Heart right ventricle (tissue), 16 donors: Measurements from ENCODE around the gene PHLDB2. TPM values are rescaled to one million over a fixed set of nuclear protein-coding genes. Genes with fewer than 3 reads are reported as not detected.

Experiments
- ATAC-seq, 8 donors: fragments of 200-7000 bp; cut with Tn5 transposase; one replicate each; pipeline ENCODE4 v1.9.1; 2020; ENCODE audit warnings: mild to moderate bottlenecking in 8 of 8, moderate library complexity in 8 of 8, moderate number of reproducible peaks in 1 of 8
- DNase-seq, 2 donors: peaks; one replicate each; pipeline ENCODE4 v3.0.0-alpha.2; 2020
- H3K27ac ChIP-seq, 10 donors: fragments of 200-600 bp; sonication (generic) in 2 of 10; one replicate each; pipeline versions ENCODE4 v1.5.0 to v1.8.0; 2020 to 2022; ENCODE audit warnings: mild to moderate bottlenecking in 3 of 10
- H3K27me3 ChIP-seq, 7 donors: fragments of 200-600 bp; one replicate each; pipeline ENCODE4 v1.8.0; 2021 to 2022; ENCODE audit warnings: mild to moderate bottlenecking in 2 of 7
- H3K36me3 ChIP-seq, 9 donors: fragments of 200-600 bp; sonication (generic) in 1 of 9; one replicate each; pipeline versions ENCODE4 v1.5.0 to v1.8.0; 2020 to 2022; ENCODE audit warnings: mild to moderate bottlenecking in 2 of 9
- H3K4me1 ChIP-seq, 9 donors: fragments of 200-600 bp; sonication (generic) in 1 of 9; one replicate each; pipeline versions ENCODE4 v1.5.0 to v1.8.0; 2020 to 2022; ENCODE audit warnings: mild to moderate bottlenecking in 4 of 9
- H3K4me3 ChIP-seq, 10 donors: fragments of 200-600 bp; sonication (generic) in 2 of 10; one replicate each; pipeline versions ENCODE4 v1.5.0 to v1.8.0; 2020 to 2022; ENCODE audit warnings: mild to moderate bottlenecking in 7 of 10, moderate library complexity in 2 of 10
- H3K9me3 ChIP-seq, 11 donors: fragments of 200-600 bp in 10 of 11; sonication (generic) in 2 of 11; one replicate each; pipeline versions ENCODE4 v1.5.0 to v1.8.0; 2013 to 2022; ENCODE audit warnings: mild to moderate bottlenecking in 2 of 11, control low read depth in 1 of 11, moderate library complexity in 1 of 11
- WGBS, 2 donors: extraction: QIAGEN DNeasy Blood & Tissue Kit; methylation state at CpG; one replicate each; pipeline ENCODE4 v1.1.7; 2013; ENCODE audit warnings: inconsistent platforms in 1 of 2; 5-methylcytosine and 5-hydroxymethylcytosine counted together
- intact Hi-C, 10 donors: fragments of 100-400 bp; cut with DNase I; formaldehyde crosslinking; loops; one replicate each; pipeline versions ENCODE4 v1.11.1 to v1.14.2; 2022
- polyA plus RNA-seq, 2 donors: library from polyadenylated mRNA; stranded (reverse); fragments of 200-250 nt; gene quantifications; one replicate each; pipeline ENCODE4 v1.2.3, GENCODE V29; 2013
- total RNA-seq, 10 donors: library from RNA; stranded (reverse); fragmentation: NEBNext Ultra II Directional in 3 of 10; extraction: Animal tissue kit (Norgen Biotek cat#: 25700) in 3 of 10; gene quantifications; one replicate each; pipeline versions ENCODE4 v1.2.1 to v1.2.4, GENCODE V29; 2021 to 2023
- TF ChIP-seq, protein P1 (sequence below), 9 donors: fragments of 200-600 bp; sonication (generic) in 2 of 9; IDR thresholded peaks; one replicate each; pipeline versions ENCODE4 v1.5.0 to v1.8.0; 2021 to 2022; ENCODE audit warnings: antibody characterized with exemption in 9 of 9, mild to moderate bottlenecking in 5 of 9, moderate library complexity in 1 of 9
- donor health status: Arrhythmogenic right ventricular cardiomyopathy.
- donor health status: ischemic (EF 13 %, LVEDD 7.1; RV severe dilation, severe dysfunction).
- donor health status: healthy with polysubstance abuse.
- donor health status: DM: no; HTN: yes; CAD: no.
- donor health status: DM: no; HTN: no; CAD: no.
- donor health status: ischemic (EF 25% LVEDD 6.9; RV normal size, moderate dysfunction).
- donor health status: ischemic (EF 25% LVEDD 5.7; RV mildly dilated, moderate dysfunction).
- donor health status: healthy.
- donor health status: DM: yes; HTN: yes; CAD: no.
- donor health status: Ischemic cardiomyopathy.
- donor health status: ischemic (EF 35%, LVEDD 5.7; RV mildly dilated, moderate dysfunction).
- donor health status: nonischemic (EF 11% LVEDD 7.7; RV severe dilation, severe dysfunction).
- donor health status: DM: yes; HTN: yes; CAD: no.
- donor health status: PGD.
- donor health status: ischemic (EF 29% LVEDD 5.4; RV normal size, mild dysfunction).
- donor health status: nonischemic (EF 23%, LVEDD 6.1; RV moderate dilation, normal function).

Gene PHLDB2
- total and polyA plus RNA-seq, 12 donors: 33.4 to 293 (median 174) TPM

DNA sequence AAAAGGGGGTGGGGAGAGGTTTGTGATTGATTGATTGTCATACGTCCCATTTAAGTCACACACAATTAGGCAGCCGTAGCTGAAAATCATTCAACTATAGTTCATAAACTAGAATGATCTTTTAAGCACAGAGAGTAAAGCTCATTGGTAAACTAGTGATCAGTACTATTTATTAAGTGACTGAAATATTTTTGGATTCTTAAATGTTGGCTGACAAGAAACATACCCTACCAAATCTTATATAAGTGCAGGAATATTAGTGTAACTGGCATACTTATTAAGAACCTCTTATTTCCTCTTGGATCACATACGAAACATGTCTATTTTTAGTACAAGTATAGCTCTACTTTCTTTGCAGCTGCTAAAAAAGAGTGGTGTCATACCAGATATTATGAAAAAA is 111.3 kb downstream of the PHLDB2 start:
- intact Hi-C loops: no loop called here
- H3K27ac ChIP-seq: peak overlapping the region; percentile 46 to 75 (median 65)
- H3K27me3 ChIP-seq: no peaks in the 10 kb centered on the region
- no peak for DNase-seq
- no peak overlapping the region for H3K4me3 ChIP-seq
- no peak for ATAC-seq
- TF ChIP-seq, protein P1, sequence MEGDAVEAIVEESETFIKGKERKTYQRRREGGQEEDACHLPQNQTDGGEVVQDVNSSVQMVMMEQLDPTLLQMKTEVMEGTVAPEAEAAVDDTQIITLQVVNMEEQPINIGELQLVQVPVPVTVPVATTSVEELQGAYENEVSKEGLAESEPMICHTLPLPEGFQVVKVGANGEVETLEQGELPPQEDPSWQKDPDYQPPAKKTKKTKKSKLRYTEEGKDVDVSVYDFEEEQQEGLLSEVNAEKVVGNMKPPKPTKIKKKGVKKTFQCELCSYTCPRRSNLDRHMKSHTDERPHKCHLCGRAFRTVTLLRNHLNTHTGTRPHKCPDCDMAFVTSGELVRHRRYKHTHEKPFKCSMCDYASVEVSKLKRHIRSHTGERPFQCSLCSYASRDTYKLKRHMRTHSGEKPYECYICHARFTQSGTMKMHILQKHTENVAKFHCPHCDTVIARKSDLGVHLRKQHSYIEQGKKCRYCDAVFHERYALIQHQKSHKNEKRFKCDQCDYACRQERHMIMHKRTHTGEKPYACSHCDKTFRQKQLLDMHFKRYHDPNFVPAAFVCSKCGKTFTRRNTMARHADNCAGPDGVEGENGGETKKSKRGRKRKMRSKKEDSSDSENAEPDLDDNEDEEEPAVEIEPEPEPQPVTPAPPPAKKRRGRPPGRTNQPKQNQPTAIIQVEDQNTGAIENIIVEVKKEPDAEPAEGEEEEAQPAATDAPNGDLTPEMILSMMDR (IDR thresholded peaks at IDR 0.05): no peak
- peaks cover 0 to 62% (median 30%) of the 10 kb centered on the region in 9 donors for H3K4me1 ChIP-seq
- peaks cover 0 to 87% (median 24%) of the 10 kb centered on the region in 9 donors for H3K36me3 ChIP-seq
- WGBS, 2 donors: 49 to 62% methylated on average over 3 of the region's 3 CpGs
- H3K9me3 ChIP-seq: no peaks in the 10 kb centered on the region

DNA sequence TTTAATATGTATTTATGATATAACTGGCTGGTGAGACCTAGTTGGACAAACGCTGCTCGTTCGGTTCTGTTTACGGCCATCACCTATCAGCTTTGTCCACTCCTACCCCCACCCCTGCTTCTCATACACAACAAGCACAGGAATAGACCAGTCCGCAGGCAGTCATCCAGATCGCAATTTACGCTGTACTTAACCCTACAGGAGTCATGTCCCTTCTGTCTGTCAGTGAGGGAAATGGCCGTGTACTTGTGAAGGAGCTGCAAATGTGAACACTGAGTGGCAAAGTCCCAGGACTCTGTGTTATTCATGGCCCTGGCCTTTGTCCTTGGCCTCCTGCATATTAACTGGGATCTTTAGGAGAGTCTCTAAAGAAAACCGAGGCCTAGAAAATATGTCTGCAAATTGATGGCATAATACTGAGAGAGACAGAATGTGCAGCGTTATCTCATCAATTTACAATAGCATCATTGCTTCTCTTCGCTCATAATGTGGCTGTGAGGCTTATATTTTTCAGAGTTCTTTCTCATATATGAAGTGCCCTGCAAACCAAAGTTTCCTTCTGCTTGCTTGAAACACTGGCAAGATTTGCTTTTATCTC is 112.6 kb downstream of the PHLDB2 start:
- 53 to 60% methylated on average over 11 of the region's 11 CpGs for WGBS, 2 donors
- Histone ChIP-seq H3K27ac (peak overlapping the region; percentile 37 to 75 (median 65)), H3K4me3 (no peak overlapping the region), H3K27me3 (no peaks in the 10 kb centered on the region), H3K9me3 (no peaks in the 10 kb centered on the region), H3K36me3 (peaks cover 0 to 83% (median 21%) of the 10 kb centered on the region in 9 donors), H3K4me1 (peaks cover 0 to 53% (median 29%) of the 10 kb centered on the region in 9 donors)
- peak; percentile 70 to 95 (median 86) for ATAC-seq
- TF ChIP-seq, protein P1 (IDR thresholded peaks at IDR 0.05): no peak
- intact Hi-C loops: no loop called here
- DNase-seq: peak; percentile 24 to 73

DNA sequence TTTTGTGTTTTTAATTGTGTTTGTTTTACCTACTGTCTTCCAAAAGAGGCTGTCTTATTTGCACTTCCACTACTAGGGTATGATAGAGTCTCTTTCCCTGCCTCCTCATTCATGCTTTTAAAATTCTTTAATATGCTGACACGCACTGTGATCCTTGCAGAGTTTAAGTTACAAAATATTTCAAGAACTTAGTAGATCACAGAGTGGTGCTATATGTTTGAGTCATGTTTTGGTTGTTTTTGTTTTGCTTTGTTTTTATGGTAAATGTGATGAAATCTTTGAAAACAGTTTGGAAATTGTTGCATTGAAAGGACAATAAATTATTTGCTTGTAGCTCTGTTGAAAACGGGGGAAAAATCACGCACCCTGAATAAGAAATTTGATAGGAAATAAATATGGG is 113.8 kb downstream of the PHLDB2 start:
- TF ChIP-seq, protein P1 (IDR thresholded peaks at IDR 0.05): no peak
- 51 to 83% methylated on average over 3 of the region's 3 CpGs for WGBS, 2 donors
- DNase-seq (no peak), ATAC-seq (no peak)
- Histone ChIP-seq H3K4me3 (no peak overlapping the region), H3K4me1 (peaks cover 0 to 42% (median 19%) of the 10 kb centered on the region in 9 donors), H3K27me3 (no peaks in the 10 kb centered on the region), H3K36me3 (peaks cover 0 to 79% (median 21%) of the 10 kb centered on the region in 9 donors), H3K9me3 (no peaks in the 10 kb centered on the region), H3K27ac (no peak overlapping the region)
- intact Hi-C loops: no loop called here

DNA sequence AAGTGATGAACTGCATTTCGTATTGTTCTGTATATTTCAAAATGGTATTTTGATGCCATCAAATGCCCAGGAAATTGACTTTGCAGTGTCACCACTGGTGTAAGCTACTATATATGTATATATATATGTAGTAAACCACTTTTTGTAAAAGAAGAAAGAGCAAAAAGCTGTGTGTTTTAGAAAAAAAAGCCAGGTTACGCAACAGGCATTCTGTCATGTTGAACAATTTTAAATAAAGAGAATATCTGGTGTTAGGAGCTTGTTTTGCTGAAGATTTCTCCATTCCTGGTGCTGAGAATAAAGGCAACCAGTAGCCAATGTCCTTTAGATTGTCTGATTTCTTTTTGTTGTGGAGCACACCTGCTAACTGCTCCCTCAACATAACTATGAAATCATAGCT is 116.1 kb downstream of the PHLDB2 start:
- H3K36me3 ChIP-seq: peaks cover 0 to 56% (median 14%) of the 10 kb centered on the region in 9 donors
- no peak for DNase-seq

More for the DNA sequence above, 116.1 kb downstream of the PHLDB2 start:
- intact Hi-C loops: loop anchor here in 1 of 10 donors (5.0 kb wide), 1 partner anchor 37 kb away; no protein-coding TSS in a partner anchor
- 71 to 97% methylated on average over 2 of the region's 2 CpGs for WGBS, 2 donors
- Histone ChIP-seq H3K4me3 (no peak overlapping the region), H3K9me3 (no peaks in the 10 kb centered on the region), H3K4me1 (peaks cover 0 to 33% (median 13%) of the 10 kb centered on the region in 9 donors), H3K27ac (no peak overlapping the region), H3K27me3 (no peaks in the 10 kb centered on the region)
- ATAC-seq: no peak
- TF ChIP-seq, protein P1 (IDR thresholded peaks at IDR 0.05): no peak
